SHP77 (cell line): ENCODE data around the gene NUMBL.
A peak's percentile ranks its signal among the peaks of the same experiment; 100 is the strongest.
"Not testable (repeated sequence)": the region's sequence is repeated elsewhere in the genome, so short reads cannot be mapped to it uniquely, and the experiment has no call there.

ENCODE experiments used
- DNase-seq, 2 experiments: peaks; one replicate each; lab custom pipeline; 2025; lab: John Stamatoyannopoulos, UW

The NUMBL gene

DNA sequence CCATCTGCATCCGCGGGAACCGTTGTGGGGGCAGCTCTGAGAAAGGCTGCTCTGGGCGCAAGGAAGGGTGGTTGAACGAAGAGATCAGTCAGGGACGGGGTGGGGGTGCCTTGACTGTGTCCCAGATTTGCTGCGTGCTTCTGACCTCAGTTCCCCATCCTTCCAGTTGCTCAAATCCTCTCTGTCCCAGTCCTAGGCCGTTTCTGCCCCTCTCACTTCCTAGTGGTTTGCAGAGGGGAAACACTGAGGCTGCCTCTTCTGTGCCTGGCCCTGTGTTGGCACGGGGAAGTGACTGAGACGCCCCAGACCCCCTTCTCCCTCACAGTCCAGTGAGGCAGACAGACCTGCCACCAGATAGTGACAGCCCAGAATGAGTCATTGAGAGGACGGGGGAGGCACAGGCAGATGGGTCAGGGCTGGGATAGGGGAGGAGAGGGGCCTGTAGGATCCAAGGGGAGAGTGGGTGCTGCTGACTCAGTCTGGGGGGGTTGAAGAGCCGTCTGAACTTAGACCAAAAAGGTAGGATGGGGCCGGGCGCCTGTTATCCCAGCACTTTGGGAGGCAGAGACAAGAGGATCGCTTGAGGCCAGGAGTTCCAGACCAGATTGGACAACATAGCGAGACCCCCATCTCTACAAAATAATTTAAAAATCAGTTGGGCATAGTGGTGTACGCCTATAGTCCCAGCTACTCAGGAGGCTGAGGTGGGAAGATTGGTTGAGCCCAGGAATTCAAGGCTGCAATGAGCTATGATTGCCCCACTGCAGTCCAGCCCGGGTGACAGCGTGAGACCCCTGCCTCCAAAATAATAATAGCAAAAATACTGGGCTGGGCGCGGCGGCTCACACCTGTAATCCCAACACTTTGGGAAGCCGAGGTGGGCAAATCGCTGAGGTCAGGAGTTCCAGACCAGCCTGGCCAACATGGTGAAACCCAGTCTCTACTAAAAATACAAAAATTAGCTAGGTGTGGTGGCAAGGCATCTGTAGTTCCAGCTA, 26.5 kb downstream of the NUMBL start:
- DNase-seq, result peak in 1 of 2 experiments; percentile 12

DNA sequence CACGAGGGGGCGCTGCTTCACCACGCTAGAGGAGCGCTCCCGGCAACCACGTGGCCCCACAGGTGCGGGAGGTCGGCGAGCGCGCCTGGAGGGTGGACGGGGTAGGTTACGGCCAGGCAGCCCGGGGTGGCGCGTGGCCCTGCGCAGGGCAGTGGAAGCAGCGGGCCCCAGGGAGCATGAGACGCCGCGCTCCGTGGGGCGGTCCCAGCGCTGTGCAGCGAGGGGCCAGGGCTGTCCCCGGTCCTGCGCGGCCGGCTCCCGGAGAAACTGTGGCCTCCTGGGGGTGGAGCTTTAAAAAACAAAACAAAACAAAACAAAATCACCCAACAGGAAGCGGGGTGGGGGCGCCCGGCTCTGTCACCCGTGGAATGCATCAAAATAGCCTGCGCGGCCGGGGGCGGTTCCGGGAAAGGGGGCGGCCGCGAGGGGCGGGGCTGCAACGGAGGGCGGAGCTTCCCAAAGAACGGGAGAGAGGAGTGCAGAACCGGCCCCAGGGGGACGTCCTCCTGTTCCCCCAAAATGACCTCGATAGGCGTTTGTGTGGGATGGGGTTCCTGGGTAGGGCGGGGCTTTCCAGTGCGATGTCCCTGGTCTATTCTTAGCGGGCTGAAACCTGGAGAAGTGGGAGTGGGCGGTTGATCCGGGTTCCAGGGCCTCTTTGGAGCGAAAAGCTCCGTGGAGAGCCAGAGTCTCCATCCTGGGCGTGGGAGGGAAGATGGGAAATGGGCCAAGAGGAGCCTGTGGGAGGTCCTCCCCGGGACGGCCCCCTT, 27.3 kb downstream of the NUMBL start:
- DNase-seq, result peak; percentile 77 to 89

DNA sequence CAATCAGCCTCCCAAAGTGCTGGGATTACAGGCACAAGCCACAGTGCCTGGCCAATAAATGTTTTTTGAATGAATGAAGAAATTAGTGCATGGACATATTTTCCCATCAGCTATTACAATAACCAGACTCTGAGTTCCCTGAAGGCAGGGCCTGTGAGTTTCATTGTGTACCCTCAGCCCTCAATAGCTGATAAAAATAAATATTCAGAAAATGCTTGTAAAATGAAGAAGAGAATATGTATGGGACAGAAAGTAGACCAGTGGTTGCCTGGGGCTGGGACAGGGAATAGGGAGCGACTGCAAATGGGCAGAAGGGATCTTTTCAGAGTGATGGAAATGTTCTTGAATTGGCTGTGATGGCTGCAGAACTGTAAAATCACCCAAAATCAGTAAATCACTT, 28.8 kb downstream of the NUMBL start:
- no peak for DNase-seq

DNA sequence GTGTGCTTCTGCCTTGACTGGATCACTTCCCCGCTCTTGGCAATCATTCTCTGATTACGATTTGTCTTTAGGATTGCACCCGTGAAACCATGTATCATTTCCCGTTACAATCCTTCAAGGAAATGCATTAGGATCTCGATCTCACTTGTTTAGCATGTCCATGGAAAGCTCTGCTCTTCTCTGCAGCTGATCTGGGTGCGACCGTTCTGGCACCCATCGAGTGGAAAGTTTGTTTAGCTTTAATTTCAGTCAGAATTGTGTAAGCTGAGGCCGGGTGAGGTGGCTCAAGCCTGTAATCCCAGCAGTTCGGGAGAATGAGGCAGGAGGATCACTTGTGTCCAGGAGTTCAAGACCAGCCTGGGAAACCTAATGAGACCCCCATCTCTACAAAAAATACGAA, 30.9 kb downstream of the NUMBL start:
- DNase-seq, result no peak

DNA sequence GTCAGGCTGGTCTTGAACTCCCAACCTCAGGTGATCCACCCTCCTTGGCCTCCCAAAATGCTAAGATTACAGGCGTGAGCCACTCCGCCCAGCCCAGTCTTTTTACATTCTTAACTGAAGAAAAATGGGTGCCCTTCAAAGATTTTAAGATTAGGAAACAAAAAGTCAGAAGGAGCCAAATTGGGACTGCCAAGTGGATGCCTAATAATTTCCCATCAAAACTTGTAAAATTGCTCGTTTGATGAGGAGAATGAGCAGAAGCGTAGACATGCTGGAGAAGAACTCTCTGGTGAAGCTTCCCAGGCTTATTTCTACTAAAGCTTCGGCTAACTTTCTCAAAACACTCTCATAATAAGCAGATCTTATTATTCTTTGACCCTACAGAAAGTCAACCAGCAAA, 31.3 kb downstream of the NUMBL start:
- DNase-seq, result no peak

DNA sequence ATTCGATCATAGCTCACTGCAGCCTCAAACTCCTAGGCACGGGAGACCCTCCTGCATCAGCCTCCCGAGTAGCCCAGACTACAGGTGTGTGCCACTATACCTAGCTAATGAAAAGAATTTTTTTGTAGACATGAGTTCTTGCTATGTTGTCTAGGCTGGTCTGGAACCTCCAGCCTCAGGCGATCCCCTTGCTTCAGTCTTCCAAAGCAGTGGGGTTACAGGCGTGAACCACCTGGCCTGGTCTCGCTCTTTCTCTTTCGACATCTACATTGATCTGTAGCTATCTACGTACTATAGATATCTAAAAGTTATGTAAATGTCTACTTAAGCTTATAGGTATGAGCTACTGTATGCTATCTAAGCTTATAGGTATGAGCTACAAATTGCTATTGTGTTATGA, 32.4 kb downstream of the NUMBL start:
- no peak for DNase-seq

DNA sequence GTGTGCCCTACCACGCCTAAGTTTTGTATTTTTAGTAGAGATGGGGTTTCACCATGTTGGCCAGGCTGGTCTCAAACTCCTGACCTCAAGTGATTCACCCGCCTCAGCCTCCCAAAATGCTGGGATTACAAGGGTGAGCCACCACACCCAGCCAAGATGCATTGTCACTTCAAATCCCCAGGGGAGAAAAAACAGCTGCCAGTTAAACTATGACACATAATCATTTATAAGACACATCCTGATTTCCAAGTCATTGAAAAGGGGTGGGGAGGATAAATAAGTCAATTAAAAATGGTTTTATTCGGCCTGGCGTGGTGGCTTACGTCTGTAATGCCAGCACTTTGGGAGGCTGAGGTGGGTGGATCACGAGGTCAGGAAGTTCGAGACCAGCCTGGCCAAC, 34.8 kb downstream of the NUMBL start:
- not testable (repeated sequence) for DNase-seq

DNA sequence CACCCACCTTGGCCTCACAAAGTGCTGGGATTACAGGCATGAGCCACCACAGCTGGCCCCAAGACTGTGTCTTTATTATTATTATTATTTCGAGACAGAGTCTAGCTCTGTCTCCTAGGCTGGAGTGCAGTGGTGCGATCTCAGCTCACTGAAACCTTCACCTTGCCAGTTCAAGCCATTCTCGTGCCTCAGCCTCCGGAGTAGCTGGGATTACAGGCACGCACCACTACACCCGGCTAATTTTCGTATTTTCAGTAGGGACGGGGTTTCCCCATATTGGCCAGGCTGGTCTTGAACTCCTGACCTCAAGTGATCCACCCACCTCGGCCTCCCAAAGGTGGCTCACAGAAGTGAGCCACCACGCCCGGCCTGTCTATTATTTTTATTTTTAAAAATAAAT, 38.1 kb downstream of the NUMBL start:
- not testable (repeated sequence) for DNase-seq

DNA sequence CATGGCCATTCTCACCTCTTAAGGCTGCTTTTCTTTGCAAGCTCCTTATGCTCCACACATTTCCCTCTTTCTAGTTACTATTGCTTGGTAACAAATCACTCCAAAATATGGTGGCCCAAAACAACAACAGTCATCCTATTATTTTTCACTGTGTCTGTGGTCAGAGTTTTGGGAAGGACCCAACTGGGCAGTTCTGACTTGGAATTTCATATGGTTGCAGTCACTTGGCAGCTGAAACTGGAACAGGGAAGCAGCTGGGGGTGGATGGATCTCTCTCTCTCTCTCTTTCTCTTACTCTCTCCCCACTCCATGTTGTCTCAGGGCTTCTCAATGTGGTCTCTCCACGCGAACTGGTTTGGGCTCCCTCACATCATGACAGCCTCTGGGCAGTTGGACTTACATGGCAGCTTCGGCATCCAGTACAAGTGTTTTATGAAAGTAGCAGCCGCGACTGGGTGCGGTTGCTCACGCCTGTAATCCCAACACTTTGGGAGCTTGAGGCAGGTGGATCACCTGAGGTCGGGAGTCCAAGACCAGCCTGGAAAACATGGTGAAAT, 39.6 kb downstream of the NUMBL start:
- DNase-seq, result no peak

DNA sequence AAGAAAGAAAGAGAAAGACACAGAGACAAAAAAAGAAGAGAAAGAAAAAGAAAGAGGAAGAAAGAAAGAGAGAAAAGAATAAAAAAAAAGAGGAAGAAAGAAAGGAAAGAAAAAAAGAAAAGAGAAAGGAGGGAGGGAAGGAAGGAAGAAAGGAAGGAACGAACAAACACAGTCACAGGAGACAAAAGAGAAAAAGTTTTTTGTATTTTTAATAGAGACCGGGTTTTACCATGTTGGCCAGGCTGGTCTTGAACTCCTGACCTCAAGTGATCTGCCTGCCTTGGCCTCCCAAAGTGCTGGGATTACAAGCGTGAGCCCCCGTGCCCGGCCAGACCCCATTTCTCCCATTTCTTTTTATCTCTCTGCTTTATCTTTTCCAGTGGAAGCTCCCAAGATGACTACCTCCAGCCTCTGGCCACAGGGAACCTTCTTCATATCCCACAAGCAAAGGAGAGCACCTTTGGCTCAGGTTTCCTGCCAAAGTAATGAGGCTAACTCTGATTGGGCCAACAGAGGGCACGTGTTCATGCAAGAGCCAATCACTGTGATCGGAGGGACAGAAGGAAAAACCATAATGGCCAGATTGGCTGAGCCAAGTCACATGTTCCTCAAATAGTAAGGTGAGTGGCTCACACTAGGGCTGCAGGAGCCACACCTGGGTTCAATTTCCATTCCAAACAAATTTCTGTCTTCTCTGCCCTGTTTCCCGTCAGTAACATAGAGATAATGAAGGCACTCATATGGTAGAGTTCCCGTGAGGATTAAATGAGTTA, 40.4 kb downstream of the NUMBL start:
- not testable (repeated sequence) for DNase-seq

DNA sequence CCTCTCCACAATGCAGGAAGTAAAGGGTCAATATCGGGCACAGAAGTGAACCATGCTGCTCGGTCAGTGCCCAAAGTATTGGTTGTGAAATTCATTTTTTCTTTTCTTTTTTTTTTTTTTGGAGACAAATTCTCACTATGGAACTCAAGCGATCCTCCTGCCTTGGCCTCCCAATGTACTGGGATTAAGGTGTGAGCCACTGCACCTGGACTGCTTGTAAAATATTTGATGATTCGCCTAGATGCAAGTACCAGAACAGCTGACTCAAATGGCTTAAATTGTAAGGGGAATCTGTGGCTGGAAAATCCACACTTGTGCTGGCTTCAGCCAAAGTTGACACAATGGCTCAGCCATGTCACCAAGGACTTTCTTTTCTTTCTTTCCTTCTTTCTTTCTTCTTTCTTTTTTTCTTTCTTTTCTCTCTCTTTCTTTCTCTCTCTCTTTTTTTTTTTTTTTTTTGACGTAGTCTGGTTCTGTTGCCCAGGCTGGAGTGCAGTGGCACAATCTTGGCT, 43.7 kb downstream of the NUMBL start:
- DNase-seq, result peak in 1 of 2 experiments; percentile 9

DNA sequence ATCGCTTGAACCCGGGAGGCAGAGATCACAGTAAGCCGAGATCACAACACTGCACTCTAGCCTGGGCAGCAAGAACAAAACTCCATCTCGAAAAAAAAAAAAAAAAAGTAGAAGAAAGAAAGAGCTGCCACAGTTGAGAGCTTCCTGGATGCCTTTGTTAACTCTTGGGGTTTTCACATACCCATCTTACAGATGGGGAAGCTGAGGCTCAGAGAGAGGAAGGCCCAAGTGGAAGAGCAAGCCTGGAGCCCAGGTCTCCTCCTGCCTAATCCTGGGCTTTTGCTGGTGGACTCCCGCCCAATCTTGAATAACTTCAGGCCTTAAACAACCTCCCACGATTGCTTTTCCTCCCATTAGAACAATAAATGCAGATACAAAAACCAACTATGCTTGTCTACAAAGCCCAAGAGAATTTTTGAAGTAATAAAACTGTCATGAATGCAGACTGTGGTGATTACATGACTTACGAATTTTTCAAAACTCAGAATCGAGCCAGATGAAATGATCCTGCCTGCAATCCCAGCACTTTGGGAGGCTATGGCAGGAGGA, 47.6 kb downstream of the NUMBL start:
- no peak for DNase-seq

DNA sequence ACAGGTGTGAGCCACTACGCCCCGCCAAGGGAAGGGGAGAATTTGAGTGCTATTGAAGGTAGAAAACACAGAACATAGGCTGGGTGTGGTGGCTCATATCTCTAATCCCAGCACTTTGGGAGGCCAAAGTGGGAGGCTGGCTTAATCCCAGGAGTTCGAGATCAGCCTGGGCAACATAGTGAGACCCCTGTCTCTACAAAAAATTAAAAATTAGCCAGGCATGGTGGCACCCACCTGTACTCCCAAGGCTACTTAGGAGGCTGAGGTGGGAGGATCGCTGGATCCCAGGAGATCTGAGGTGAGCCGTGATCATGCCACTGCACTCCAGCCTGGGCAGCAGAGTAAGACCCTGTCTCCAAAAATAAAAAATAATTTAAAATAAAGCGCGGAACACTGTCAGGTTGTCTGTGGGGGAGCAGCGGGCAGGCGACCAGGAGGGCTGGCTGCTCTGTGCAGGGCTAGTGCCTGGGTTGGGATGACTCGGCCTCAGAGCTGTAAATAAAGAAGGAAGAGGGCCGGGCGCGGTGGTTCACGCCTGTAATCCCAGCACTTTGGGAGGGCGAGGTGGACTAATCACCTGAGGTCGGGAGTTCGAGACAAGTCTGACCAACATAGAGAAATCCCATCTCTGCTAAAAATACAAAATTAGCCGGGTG, 48.3 kb downstream of the NUMBL start:
- no peak for DNase-seq

DNA sequence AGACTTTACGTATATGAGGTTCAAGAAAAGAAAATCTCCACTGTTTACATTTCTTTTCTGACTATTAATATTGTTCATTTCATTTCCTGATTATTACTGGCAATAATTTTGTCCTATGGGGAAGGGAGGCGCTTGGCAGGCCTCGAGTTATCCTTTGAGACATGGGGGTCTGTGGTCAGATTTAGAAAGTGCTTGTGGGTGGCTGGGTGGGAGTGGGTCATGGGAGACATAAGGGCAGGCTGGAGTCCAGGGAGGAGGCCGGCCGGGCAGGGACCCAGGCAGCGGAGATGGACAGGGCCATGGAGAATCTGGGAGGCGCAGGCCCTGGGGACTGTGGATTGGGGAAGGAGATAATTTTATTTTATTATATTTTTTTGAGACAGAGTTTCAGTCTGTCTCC, 49.2 kb downstream of the NUMBL start:
- no peak for DNase-seq

DNA sequence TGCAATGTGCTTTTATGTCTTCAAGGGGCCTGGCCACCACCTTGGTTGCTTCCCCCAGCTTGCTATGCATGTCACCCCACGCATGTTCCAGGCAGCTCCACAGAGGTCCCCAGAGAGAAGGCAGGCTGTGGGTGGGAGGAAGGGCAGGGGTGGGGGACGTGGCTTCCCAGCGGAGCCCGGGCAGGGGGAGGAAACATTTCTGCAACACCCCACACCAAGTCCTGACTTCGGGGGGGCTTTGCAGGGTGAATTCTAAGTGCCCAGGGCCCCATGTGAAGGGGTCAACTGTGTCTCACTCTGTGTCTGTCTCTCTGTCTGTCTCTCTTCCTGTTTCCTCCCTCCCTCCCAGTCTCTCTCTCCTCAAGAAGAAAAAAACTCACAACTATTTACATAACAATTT, 49.7 kb downstream of the NUMBL start:
- no peak for DNase-seq

DNA sequence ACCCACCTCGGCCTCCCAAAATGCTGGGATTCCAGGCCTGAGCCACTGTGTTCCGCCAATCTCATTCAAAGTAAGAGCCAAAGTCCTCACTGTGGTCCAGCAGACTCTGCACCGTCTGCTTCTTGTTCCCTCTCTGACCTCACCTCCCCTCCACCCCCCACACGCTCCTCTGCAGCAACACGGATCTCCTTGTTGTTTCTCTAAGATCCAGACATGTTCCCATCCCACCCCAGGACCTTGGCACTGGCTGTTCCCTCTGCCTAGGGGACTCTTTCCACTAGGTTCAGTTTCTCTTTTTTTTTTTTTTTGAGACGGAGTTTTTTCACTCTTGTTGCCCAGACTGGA, 50.8 kb downstream of the NUMBL start:
- DNase-seq, result no peak

DNA sequence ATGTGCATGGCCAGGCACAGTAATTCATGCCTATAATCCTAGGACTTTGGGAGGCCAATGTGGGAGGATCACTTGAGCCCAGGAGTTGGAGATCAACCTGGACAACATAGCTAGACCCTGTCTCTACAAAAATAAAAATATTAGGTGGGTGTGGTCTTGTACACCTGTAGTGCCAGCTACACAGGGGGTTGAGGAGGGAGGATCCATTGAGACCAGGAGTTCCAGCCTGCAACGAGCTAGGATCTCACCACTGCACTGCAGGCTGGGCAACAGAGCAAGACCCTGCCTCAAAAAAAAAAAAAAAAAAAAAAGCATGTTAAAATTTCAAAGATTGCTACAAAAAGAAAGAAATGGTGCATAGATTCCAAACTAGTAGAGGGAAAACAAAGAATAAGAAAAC, 52.1 kb downstream of the NUMBL start:
- no peak for DNase-seq

DNA sequence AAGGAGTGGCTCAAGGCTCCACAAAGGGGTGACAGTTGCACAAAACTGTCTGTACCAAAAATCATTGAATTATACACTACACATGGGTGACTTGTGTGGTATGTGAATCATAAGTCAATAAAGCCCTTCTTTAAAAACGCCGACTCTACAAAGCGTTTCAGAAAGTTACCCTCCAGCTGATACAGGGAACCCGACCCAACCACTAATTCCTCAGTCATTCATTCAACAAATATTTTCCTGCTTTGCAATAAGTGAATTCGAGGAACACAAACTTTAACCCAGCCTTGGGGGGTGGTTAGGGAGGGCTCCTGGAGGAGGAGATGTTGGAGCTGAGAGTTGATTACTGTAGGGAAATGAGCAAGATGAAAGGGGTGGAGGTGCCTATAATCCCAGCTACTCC, 57.2 kb downstream of the NUMBL start:
- no peak for DNase-seq

DNA sequence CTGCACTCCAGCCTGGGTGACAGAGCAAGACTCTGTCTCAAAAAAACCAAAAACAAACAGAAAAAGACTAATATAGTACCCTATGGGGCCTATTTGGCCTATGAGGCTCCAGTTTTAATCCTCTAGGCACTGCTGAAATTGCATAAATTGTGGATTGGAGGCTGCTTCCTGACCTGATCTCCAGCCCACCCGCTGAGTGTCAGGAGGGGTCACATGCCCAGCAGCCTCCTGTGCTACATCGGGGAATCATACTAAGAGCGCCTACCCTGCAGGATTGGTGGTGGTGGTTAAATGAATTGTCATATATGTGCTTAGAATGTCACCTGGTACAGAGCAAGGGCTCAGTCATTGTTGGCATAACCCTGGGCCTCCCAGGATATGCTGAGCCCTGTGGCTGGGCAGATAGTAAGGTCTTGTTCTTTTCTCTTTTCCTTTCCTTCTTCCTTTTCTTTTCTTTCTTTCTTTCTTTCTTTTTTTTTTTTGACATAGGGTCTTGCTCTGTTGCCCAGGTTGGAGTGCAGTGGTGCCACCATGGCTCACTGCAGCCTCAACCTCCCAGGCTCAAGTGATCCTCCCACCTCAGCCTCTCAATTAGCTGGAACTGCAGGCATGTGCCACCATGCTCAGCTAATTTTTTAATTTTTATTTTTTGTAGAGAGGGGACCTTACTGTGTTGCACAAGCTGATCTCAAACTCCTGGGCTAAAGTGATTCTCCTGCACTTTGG, 58.0 kb downstream of the NUMBL start:
- DNase-seq, result no peak

DNA sequence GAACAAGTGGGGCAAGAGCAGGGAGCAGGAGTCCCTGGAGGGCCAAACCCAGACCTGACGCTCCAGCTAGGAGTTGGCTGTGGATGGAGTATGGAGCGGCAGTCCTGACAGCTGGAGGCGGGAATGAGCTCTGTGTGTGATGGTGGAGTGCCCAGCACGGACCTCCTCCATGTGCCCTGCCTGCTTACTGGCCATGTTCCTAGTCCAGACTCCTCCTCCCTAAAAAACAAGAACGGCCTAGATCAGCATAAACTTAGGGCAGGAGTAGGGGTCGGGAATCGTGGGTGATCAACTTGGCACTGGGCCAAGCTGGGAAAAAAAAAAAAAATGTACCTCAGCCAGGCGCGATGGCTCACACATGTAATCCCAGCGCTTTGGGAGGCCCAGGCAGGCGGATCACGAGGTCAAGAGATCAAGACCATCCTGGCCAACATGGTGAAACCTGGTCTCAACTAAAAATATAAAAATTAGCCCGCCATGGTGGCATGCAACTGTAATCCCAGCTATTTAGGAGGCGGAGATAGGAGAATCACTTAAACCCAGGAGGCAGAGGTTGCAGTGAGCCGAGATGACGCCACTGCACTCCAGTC, 59.8 kb downstream of the NUMBL start:
- no peak for DNase-seq
